HL-60/S4 treated with phorbol 12-myristate 13-acetate at 8.2 ng/mL for 4 days and 3 days (cell line): ENCODE measurements around the gene GNA12.

Experiments used
- in situ Hi-C: fragments of 300-500 bp; cut with MboI; formaldehyde crosslinking; loops from 2 replicates; pipeline ENCODE4 v1.15.0; 2022; ENCODE audit warnings: low sequenced_read_pairs

The GNA12 gene

GRCh38 chr7:2841907-2842306 lies 2.2 kb downstream of the GNA12 start:
- in situ Hi-C loops: no loop called here

- in situ Hi-C loops: no loop called here
Observed at GRCh38 chr7:2840458-2840857, 3.6 kb downstream of the GNA12 start.

- in situ Hi-C loops: no loop called here
Observed at GRCh38 chr7:2838873-2839578, 5.1 kb downstream of the GNA12 start.

GRCh38 chr7:2838451-2838850 lies 5.7 kb downstream of the GNA12 start:
- in situ Hi-C loops: no loop called here

GRCh38 chr7:2837496-2837895 lies 6.6 kb downstream of the GNA12 start:
- in situ Hi-C loops: no loop called here

- in situ Hi-C loops: no loop called here
Observed at GRCh38 chr7:2834748-2835441, 9.2 kb downstream of the GNA12 start.

GRCh38 chr7:2833083-2833910 lies 10.8 kb downstream of the GNA12 start:
- in situ Hi-C loops: no loop called here

GRCh38 chr7:2832461-2832860 lies 11.6 kb downstream of the GNA12 start:
- in situ Hi-C loops: no loop called here

GRCh38 chr7:2830609-2831376 lies 13.3 kb downstream of the GNA12 start:
- in situ Hi-C loops: no loop called here

- in situ Hi-C loops: no loop called here
Observed at GRCh38 chr7:2829040-2829439, 15.1 kb downstream of the GNA12 start.

GRCh38 chr7:2826771-2827170 lies 17.3 kb downstream of the GNA12 start:
- in situ Hi-C loops: no loop called here

GRCh38 chr7:2825559-2826227 lies 18.4 kb downstream of the GNA12 start:
- in situ Hi-C loops: no loop called here

- in situ Hi-C loops: no loop called here
Observed at GRCh38 chr7:2824678-2825461, 19.2 kb downstream of the GNA12 start.

- in situ Hi-C loops: no loop called here
Observed at GRCh38 chr7:2824026-2824677, 20.0 kb downstream of the GNA12 start.

- in situ Hi-C loops: no loop called here
Observed at GRCh38 chr7:2823130-2823529, 21.0 kb downstream of the GNA12 start.

- in situ Hi-C loops: no loop called here
Observed at GRCh38 chr7:2821842-2822507, 22.1 kb downstream of the GNA12 start.

- in situ Hi-C loops: no loop called here
Observed at GRCh38 chr7:2821161-2821841, 22.8 kb downstream of the GNA12 start.

GRCh38 chr7:2820508-2820934 lies 23.6 kb downstream of the GNA12 start:
- in situ Hi-C loops: no loop called here
